Dedifferentiated amniotic fluid mesenchymal stem cell (primary cell): ENCODE data around the gene PTRH1.
"Not testable (repeated sequence)": the region's sequence is repeated elsewhere in the genome, so short reads cannot be mapped to it uniquely, and the experiment has no call there.

ENCODE experiments used
- DNase-seq: peaks from one replicate; pipeline ENCODE4 v3.0.0-alpha.2; 2016; ENCODE audit errors: extremely low spot score

PTRH1 gene

GRCh38 chr9:127715470-127716337, at the start of gene PTRH1, which contains the start of gene TTC16:
Gene PTRH1, minus strand, starts transcription at chr9:127715663. Its CDS starts 24 bp downstream, at chr9:127715639.
Gene TTC16, plus strand, starts transcription at chr9:127716079. Its CDS starts 67 bp downstream, at chr9:127716146.
- peak; percentile 94 for DNase-seq

GRCh38 chr9:127763918-127764384, 48.5 kb upstream of the PTRH1 start:
- DNase-seq: no peak

- no peak for DNase-seq
Observed at GRCh38 chr9:127762111-127762676, 46.7 kb upstream of the PTRH1 start.

- DNase-seq: no peak
Observed at GRCh38 chr9:127761491-127761956, 46.1 kb upstream of the PTRH1 start.

GRCh38 chr9:127761061-127761460, 45.6 kb upstream of the PTRH1 start:
- no peak for DNase-seq

GRCh38 chr9:127758843-127759242, 43.4 kb upstream of the PTRH1 start:
- DNase-seq: no peak

- DNase-seq: not testable (repeated sequence)
Observed at GRCh38 chr9:127756776-127757175, 41.3 kb upstream of the PTRH1 start.

- DNase-seq: no peak
Observed at GRCh38 chr9:127756233-127756632, 40.8 kb upstream of the PTRH1 start.

GRCh38 chr9:127755061-127756060, 39.9 kb upstream of the PTRH1 start:
- no peak for DNase-seq

GRCh38 chr9:127754099-127755060, 38.9 kb upstream of the PTRH1 start:
- no peak for DNase-seq

- no peak for DNase-seq
Observed at GRCh38 chr9:127753622-127754021, 38.2 kb upstream of the PTRH1 start.

GRCh38 chr9:127753148-127753547, 37.7 kb upstream of the PTRH1 start:
- no peak for DNase-seq

GRCh38 chr9:127751269-127752054, 36.0 kb upstream of the PTRH1 start:
- DNase-seq: no peak

- DNase-seq: no peak
Observed at GRCh38 chr9:127749090-127749787, 33.8 kb upstream of the PTRH1 start.

GRCh38 chr9:127746959-127747569, 31.6 kb upstream of the PTRH1 start:
- no peak for DNase-seq

- no peak for DNase-seq
Observed at GRCh38 chr9:127744398-127745110, 29.1 kb upstream of the PTRH1 start.

GRCh38 chr9:127742435-127743088, 27.1 kb upstream of the PTRH1 start:
- DNase-seq: no peak
